ENCODE measurements around the gene SRP68.

The SRP68 gene

DNA sequence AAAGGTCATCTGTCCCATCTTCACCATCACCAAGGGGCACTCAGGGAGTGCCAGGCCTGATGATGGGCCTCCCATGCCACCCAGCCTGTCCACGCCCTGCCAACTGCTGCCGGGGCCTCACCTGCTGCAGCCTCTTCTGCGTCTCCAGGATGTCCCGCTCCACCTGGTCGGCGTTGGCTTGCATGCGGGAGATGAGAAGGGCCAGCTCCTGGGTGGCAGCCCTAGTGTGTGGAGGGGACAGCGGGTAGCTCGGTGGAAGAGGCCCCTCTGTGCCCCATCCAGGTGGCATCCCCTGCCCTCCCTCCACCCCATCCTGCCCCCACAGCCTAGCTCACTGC is 48.4 kb downstream of the SRP68 start:
- H3K4me3 ChIP-seq (ENCODE audit: low read length) = no peak overlapping the region
- H4K5ac ChIP-seq (ENCODE audit: low read length) = no peak overlapping the region
- no CpG with 5 or more reads among the region's 9 CpGs for WGBS (ENCODE audit: extremely low coverage, insufficient coverage, low lambda C conversion rate)
- no peak overlapping the region for H2BK15ac ChIP-seq (replicated peaks; ENCODE audit: low read depth)
- no peak overlapping the region for H3K4ac ChIP-seq (ENCODE audit: low read depth, low read length)
- no peak overlapping the region for H3K27ac ChIP-seq (ENCODE audit: low read depth, low read length)
- H2BK5ac ChIP-seq (ENCODE audit: low read length) = no peak overlapping the region
- no peaks in the 10 kb centered on the region for H3K36me3 ChIP-seq (ENCODE audit: control insufficient read depth, insufficient read depth, low read length)
- no peaks in the 10 kb centered on the region for H3K4me1 ChIP-seq (ENCODE audit: control insufficient read depth, low read depth, low read length)
- H4K8ac ChIP-seq (ENCODE audit: low read depth, low read length) = no peak overlapping the region
- no peak overlapping the region for H3K18ac ChIP-seq (ENCODE audit: low read length)
- no peak overlapping the region for H2BK120ac ChIP-seq (ENCODE audit: low read depth, low read length)
- no peak overlapping the region for H3K23ac ChIP-seq (ENCODE audit: low read length)
- no peak overlapping the region for H2AK5ac ChIP-seq (ENCODE audit: low read length)
- DNase-seq = no peak
- H3K27me3 ChIP-seq (ENCODE audit: insufficient read depth, low read length, poor library complexity) = no peaks in the 10 kb centered on the region
- no peak overlapping the region for H3K9ac ChIP-seq (ENCODE audit: low read length)
- H3K56ac ChIP-seq (ENCODE audit: low read length) = no peak overlapping the region
- H3K79me2 ChIP-seq (ENCODE audit: control insufficient read depth, insufficient read depth, low read length) = no peaks in the 10 kb centered on the region
- H3K4me2 ChIP-seq (ENCODE audit: low read length) = no peak overlapping the region
- H3K79me1 ChIP-seq (ENCODE audit: low read length) = no peaks in the 10 kb centered on the region

DNA sequence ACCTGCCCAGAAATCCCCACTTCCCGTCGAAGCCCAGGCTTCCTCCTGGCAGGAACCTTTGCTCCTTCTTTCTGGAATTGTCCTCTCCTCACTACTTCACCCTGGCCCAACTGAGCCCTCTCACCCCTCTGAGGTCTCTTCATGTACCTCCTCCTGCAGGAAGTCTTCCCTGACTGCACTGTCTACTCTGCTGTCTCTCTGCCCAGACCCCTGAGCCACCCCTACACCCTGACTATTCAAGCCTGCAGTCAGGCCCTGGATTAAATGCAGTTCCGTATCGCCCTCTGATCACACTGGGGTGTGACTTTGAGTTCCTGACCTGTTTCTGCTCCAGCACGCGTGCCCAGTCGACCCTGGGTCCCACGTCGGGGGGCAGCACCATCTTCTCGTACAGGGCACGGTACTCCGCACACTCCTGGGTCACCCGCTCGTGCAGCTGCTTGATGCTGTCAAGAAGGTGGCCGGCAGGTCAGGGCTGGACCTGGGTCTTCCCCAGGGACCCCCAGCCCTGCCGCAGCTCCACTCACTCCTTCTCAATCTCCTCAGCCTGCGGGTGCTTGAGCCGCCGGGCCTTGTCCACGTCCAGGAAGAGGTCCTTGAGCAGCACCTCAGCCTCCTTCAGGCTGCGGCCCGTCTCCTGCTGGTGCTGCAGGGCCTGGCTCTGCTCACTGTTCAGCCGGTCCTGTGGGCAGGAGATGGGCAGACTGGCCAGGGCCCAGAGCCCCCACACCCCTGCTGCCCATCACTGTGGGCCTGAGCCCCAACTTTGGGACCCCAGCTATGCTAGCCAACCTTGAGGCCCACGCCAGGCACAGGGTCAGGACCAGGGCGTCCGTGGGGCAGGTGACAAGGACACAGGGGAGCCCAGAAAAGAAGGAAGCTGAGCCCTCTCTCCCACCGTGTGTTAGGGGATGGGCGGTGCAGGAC is 49.1 kb downstream of the SRP68 start:
- H3K27ac ChIP-seq (ENCODE audit: low read depth, low read length) = no peak overlapping the region
- no peak overlapping the region for H3K23ac ChIP-seq (ENCODE audit: low read length)
- no peak overlapping the region for H2BK120ac ChIP-seq (ENCODE audit: low read depth, low read length)
- DNase-seq = no peak
- H3K79me2 ChIP-seq (ENCODE audit: control insufficient read depth, insufficient read depth, low read length) = no peaks in the 10 kb centered on the region
- no peaks in the 10 kb centered on the region for H3K79me1 ChIP-seq (ENCODE audit: low read length)
- no peak overlapping the region for H3K4me2 ChIP-seq (ENCODE audit: low read length)
- H3K18ac ChIP-seq (ENCODE audit: low read length) = no peak overlapping the region
- no peak overlapping the region for H3K56ac ChIP-seq (ENCODE audit: low read length)
- no peaks in the 10 kb centered on the region for H3K36me3 ChIP-seq (ENCODE audit: control insufficient read depth, insufficient read depth, low read length)
- H3K9ac ChIP-seq (ENCODE audit: low read length) = no peak overlapping the region
- no peaks in the 10 kb centered on the region for H3K27me3 ChIP-seq (ENCODE audit: insufficient read depth, low read length, poor library complexity)
- no peak overlapping the region for H4K5ac ChIP-seq (ENCODE audit: low read length)
- H3K4ac ChIP-seq (ENCODE audit: low read depth, low read length) = no peak overlapping the region
- H3K4me3 ChIP-seq (ENCODE audit: low read length) = no peak overlapping the region
- no peak overlapping the region for H2BK5ac ChIP-seq (ENCODE audit: low read length)
- no CpG with 5 or more reads among the region's 28 CpGs for WGBS (ENCODE audit: extremely low coverage, insufficient coverage, low lambda C conversion rate)
- H2AK5ac ChIP-seq (ENCODE audit: low read length) = no peak overlapping the region
- no peak overlapping the region for H2BK15ac ChIP-seq (replicated peaks; ENCODE audit: low read depth)
- H3K4me1 ChIP-seq (ENCODE audit: control insufficient read depth, low read depth, low read length) = no peaks in the 10 kb centered on the region
- H4K8ac ChIP-seq (ENCODE audit: low read depth, low read length) = no peak overlapping the region

GRCh38 chr17:76022285-76022684 is 50.0 kb downstream of the SRP68 start:
- H2BK15ac ChIP-seq (replicated peaks; ENCODE audit: low read depth) = no peak overlapping the region
- H3K18ac ChIP-seq (ENCODE audit: low read length) = no peak overlapping the region
- WGBS (ENCODE audit: extremely low coverage, insufficient coverage, low lambda C conversion rate) = no CpG with 5 or more reads among the region's 24 CpGs
- no peak overlapping the region for H3K27ac ChIP-seq (ENCODE audit: low read depth, low read length)
- no peak overlapping the region for H3K4me2 ChIP-seq (ENCODE audit: low read length)
- no peak for DNase-seq
- H3K9ac ChIP-seq (ENCODE audit: low read length) = no peak overlapping the region
- H3K36me3 ChIP-seq (ENCODE audit: control insufficient read depth, insufficient read depth, low read length) = no peaks in the 10 kb centered on the region
- no peaks in the 10 kb centered on the region for H3K79me1 ChIP-seq (ENCODE audit: low read length)
- H3K4ac ChIP-seq (ENCODE audit: low read depth, low read length) = no peak overlapping the region
- H3K4me1 ChIP-seq (ENCODE audit: control insufficient read depth, low read depth, low read length) = no peaks in the 10 kb centered on the region
- H2AK5ac ChIP-seq (ENCODE audit: low read length) = no peak overlapping the region
- H3K23ac ChIP-seq (ENCODE audit: low read length) = no peak overlapping the region
- no peaks in the 10 kb centered on the region for H3K27me3 ChIP-seq (ENCODE audit: insufficient read depth, low read length, poor library complexity)
- no peak overlapping the region for H4K8ac ChIP-seq (ENCODE audit: low read depth, low read length)
- H2BK5ac ChIP-seq (ENCODE audit: low read length) = no peak overlapping the region
- no peak overlapping the region for H2BK120ac ChIP-seq (ENCODE audit: low read depth, low read length)
- H3K56ac ChIP-seq (ENCODE audit: low read length) = no peak overlapping the region
- H3K4me3 ChIP-seq (ENCODE audit: low read length) = no peak overlapping the region
- H4K5ac ChIP-seq (ENCODE audit: low read length) = no peak overlapping the region
- H3K79me2 ChIP-seq (ENCODE audit: control insufficient read depth, insufficient read depth, low read length) = no peaks in the 10 kb centered on the region

GRCh38 chr17:76019833-76020467 is 52.4 kb downstream of the SRP68 start:
- WGBS (ENCODE audit: extremely low coverage, insufficient coverage, low lambda C conversion rate) = no CpG with 5 or more reads among the region's 6 CpGs
- Histone ChIP-seq H3K79me1 (ENCODE audit: low read length) (no peaks in the 10 kb centered on the region), H4K5ac (ENCODE audit: low read length) (no peak overlapping the region), H3K4me1 (ENCODE audit: control insufficient read depth, low read depth, low read length) (no peaks in the 10 kb centered on the region), H3K9ac (ENCODE audit: low read length) (no peak overlapping the region), H2AK5ac (ENCODE audit: low read length) (no peak overlapping the region), H2BK15ac (replicated peaks; ENCODE audit: low read depth) (no peak overlapping the region), H3K4ac (ENCODE audit: low read depth, low read length) (no peak overlapping the region), H3K18ac (ENCODE audit: low read length) (no peak overlapping the region), H2BK120ac (ENCODE audit: low read depth, low read length) (no peak overlapping the region), H3K4me2 (ENCODE audit: low read length) (no peak overlapping the region), H3K79me2 (ENCODE audit: control insufficient read depth, insufficient read depth, low read length) (no peaks in the 10 kb centered on the region), H4K8ac (ENCODE audit: low read depth, low read length) (no peak overlapping the region), H3K27ac (ENCODE audit: low read depth, low read length) (no peak overlapping the region), H3K36me3 (ENCODE audit: control insufficient read depth, insufficient read depth, low read length) (no peaks in the 10 kb centered on the region), H3K23ac (ENCODE audit: low read length) (no peak overlapping the region), H3K4me3 (ENCODE audit: low read length) (no peak overlapping the region), H3K27me3 (ENCODE audit: insufficient read depth, low read length, poor library complexity) (no peaks in the 10 kb centered on the region), H2BK5ac (ENCODE audit: low read length) (no peak overlapping the region), H3K56ac (ENCODE audit: low read length) (no peak overlapping the region)
- DNase-seq = no peak

GRCh38 chr17:76018801-76019200 is 53.5 kb downstream of the SRP68 start:
- H4K8ac ChIP-seq (ENCODE audit: low read depth, low read length) = no peak overlapping the region
- no peak overlapping the region for H3K18ac ChIP-seq (ENCODE audit: low read length)
- H3K36me3 ChIP-seq (ENCODE audit: control insufficient read depth, insufficient read depth, low read length) = no peaks in the 10 kb centered on the region
- no peak overlapping the region for H3K9ac ChIP-seq (ENCODE audit: low read length)
- H3K27me3 ChIP-seq (ENCODE audit: insufficient read depth, low read length, poor library complexity) = no peaks in the 10 kb centered on the region
- no CpG with 5 or more reads among the region's 13 CpGs for WGBS (ENCODE audit: extremely low coverage, insufficient coverage, low lambda C conversion rate)
- H2BK15ac ChIP-seq (replicated peaks; ENCODE audit: low read depth) = no peak overlapping the region
- no peak overlapping the region for H4K5ac ChIP-seq (ENCODE audit: low read length)
- no peak overlapping the region for H2BK120ac ChIP-seq (ENCODE audit: low read depth, low read length)
- H3K27ac ChIP-seq (ENCODE audit: low read depth, low read length) = no peak overlapping the region
- no peak overlapping the region for H3K4ac ChIP-seq (ENCODE audit: low read depth, low read length)
- no peak overlapping the region for H3K23ac ChIP-seq (ENCODE audit: low read length)
- no peaks in the 10 kb centered on the region for H3K79me2 ChIP-seq (ENCODE audit: control insufficient read depth, insufficient read depth, low read length)
- H3K56ac ChIP-seq (ENCODE audit: low read length) = no peak overlapping the region
- no peak overlapping the region for H3K4me2 ChIP-seq (ENCODE audit: low read length)
- DNase-seq = no peak
- H3K79me1 ChIP-seq (ENCODE audit: low read length) = no peaks in the 10 kb centered on the region
- H2BK5ac ChIP-seq (ENCODE audit: low read length) = no peak overlapping the region
- no peak overlapping the region for H3K4me3 ChIP-seq (ENCODE audit: low read length)
- no peak overlapping the region for H2AK5ac ChIP-seq (ENCODE audit: low read length)
- no peaks in the 10 kb centered on the region for H3K4me1 ChIP-seq (ENCODE audit: control insufficient read depth, low read depth, low read length)
